GM19023 (cell line): ENCODE data around the gene TCEANC2.

Source experiments
- ATAC-seq: cut with Tn5 transposase; IDR thresholded peaks from one replicate; pipeline ENCODE4 v1.9.1; 2021; ENCODE audit warnings: mild to moderate bottlenecking, moderate library complexity; ENCODE audit not compliant: unreplicated experiment

TCEANC2 gene

GRCh38 chr1:54110996-54111395 is 57.6 kb downstream of the TCEANC2 start:
- ATAC-seq = no peak

- no peak for ATAC-seq
Observed at GRCh38 chr1:54111624-54112023, 58.2 kb downstream of the TCEANC2 start.

DNA sequence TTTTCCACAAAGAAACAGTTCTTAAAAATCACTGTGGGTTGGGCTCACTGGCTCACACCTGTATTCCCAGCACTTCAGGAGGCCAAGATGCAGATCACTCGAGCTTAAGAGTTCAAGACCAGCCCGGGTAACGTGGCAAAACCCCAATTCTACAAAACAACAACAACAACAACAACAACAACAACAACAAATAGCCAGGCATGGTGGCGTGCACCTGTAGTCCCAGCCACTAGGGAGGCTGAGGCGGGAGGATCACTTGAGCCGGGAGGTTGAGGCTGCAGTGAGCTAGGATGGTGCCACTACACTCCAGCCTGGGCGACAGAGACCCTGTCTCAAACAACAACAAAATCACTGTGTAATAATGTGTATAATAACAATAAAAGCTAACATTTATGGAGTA is 58.6 kb downstream of the TCEANC2 start:
- ATAC-seq = no peak

DNA sequence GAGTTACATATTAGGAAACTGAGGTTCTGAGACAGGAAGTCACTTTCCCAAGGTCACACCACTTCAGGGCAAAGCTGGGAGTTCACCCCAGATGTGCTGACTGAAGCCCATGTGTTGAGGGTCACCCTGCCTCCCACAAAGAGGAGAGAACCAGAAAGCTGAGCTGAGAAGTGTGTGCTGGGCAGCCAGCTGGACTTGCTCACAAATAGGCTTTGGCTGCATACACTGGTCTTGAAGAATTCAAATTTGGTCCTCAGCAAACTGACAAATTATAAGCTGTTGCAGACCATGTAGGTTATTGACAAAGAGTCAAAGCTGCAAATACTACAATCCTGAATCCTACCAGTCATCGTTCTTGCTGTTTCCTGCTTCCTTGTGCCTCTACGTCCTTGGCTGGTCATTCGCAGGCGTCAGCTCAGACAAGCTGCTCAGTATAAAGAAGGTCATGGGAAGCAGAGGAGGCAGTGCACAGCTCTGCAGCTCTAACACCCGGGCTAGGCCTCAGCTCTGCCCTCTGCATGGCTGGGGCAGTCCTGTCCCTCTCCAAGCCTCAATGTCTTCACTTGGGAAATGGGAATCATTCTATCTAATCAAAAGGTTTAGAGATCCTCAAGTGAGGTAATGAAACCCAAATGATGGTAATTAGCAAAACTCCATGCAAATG is 59.4 kb downstream of the TCEANC2 start:
- no peak for ATAC-seq

- no peak for ATAC-seq
Observed at GRCh38 chr1:54114001-54114400, 60.6 kb downstream of the TCEANC2 start.

GRCh38 chr1:54114955-54115354 is 61.5 kb downstream of the TCEANC2 start:
- no peak for ATAC-seq

DNA sequence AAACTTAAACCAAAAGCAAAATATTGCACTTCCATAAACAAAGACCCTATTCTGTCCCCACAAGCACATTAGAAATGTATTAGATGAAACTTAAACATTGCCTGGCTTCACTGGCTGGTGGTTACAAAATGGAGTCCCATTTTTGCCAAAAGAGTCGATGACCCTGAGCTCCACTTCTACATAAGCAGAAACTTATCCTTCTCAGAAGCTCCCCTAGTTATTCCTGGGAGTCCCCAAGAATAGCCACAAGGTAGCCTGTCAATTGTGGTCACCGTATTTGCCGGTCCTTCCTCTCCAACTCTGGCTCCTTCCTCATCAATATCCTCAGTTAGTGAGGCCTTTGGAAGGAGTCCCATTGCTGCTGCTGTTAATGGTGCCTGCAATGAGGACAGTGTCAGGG is 62.1 kb downstream of the TCEANC2 start:
- no peak for ATAC-seq

DNA sequence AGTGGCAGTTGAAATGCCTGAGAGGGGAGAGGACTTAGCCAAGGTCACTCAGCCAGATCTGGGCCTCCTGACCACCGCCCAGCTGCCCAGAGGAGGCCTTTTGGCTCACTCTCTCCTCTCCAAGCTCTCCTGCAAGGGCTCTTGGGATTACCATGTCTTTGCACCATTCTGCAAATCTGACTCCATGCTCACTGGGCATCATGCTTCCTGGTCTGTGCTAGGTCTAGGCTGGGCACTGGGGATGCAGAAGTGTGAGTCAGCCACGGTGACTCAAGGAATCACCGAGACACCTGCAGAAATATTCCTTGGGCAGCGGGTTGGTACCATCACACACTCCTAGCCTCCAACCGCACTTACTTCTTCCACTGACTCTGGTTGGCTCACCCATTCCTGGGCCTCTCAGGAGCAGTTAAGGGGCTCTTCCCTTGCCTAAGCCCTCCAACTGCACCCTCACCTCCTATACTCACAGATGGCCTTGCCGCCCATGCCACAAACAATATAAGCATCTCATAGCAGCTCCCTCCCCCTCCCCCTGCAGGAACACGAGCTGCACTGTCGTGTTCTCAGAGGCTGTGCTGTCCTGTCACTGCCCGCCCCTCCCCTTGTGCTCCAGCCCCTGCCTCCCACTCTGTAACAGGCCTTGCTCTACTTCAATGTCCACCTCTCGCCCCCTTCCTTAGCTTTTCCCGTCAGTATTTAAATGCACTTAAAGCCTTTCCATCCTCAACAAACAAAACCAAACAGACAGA is 64.6 kb downstream of the TCEANC2 start:
- no peak for ATAC-seq

DNA sequence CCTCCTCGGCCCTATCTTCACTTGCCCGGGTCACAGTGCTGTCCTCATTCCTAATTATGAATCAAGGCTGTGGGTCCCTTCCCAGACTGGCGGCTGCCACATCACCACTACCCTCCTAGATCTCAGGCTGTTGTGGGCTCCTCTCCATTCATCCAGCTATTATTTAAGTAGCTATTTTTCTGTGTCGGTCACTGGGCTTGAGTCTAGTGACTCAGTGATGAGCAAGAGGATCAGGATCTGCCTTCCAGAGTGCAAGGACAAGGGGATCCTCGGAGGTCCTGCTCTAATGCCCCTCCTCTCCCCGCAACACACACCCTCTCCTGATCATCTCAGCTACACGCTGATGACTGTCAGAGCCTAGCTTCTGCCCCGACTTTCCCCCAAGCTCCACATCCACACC is 65.3 kb downstream of the TCEANC2 start:
- ATAC-seq = no peak

GRCh38 chr1:54120018-54120697 is 66.8 kb downstream of the TCEANC2 start:
- ATAC-seq = no peak

DNA sequence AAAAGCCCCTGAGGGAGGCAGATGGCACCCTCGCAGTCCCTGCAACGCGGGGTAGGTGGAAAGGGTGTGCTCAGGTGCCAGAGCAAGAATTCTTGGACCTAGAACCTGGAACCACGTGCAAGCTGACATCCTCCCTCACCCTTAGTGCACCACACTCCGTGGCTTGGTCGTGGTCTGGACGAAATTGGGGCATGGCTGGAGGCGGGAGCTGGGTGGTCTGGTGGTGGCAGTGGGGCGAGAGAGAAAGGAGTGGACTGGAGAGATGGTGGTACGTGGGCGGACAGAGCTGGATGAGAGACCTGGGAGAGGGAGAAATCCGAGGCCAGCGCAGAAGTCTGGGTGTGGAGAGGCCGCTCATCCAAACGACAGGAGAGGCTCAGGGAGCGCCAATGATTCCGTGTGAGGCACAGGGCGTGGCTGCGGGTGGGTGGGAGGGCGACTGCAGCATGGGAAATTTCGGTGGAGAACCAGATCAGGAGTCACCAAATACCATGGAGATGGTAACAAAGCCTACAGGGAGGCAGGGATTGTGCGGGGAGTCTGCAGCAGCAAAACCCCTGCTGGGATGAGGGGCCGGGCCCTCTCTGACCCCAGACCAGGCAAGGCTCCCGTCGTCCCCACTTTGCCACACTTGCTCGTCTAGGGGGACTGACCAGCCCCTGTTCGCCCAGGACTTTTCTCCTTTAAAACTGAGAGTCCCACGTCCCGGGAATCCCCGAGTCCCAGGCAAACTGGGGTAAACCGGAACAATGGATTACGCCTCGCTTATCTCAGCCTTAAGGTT is 67.5 kb downstream of the TCEANC2 start:
- ATAC-seq = no peak

DNA sequence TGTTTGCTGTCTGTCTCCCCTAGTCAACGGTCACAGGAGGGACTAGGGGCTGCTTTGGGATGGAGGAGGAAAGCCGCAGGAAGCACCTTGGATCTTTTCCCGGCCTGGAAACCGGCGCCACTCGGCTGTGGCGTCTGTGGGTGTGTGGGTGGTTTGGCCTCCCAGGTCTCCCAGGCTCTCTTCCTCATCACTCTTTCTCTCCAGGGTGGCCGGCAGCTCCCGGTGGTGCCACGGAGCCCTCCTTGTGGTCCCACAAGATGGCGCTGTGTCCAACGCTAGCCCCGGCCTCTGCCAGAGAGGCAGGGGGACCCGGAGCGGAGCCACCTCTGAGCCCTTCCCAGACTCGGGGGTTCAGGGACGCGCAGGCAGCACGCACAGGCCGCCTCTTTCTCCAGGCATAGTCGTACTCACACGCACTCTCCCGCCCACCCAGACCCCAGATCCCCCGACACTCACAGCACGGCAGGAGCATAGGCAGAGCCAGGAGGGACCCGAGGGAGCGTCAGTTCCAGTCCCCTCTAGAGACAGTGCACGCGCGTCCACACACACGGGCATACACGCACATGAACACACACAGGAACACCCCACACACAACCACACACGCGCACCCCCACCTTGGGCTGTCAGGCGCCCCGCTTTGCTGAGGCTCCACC is 68.2 kb downstream of the TCEANC2 start:
- no peak for ATAC-seq

DNA sequence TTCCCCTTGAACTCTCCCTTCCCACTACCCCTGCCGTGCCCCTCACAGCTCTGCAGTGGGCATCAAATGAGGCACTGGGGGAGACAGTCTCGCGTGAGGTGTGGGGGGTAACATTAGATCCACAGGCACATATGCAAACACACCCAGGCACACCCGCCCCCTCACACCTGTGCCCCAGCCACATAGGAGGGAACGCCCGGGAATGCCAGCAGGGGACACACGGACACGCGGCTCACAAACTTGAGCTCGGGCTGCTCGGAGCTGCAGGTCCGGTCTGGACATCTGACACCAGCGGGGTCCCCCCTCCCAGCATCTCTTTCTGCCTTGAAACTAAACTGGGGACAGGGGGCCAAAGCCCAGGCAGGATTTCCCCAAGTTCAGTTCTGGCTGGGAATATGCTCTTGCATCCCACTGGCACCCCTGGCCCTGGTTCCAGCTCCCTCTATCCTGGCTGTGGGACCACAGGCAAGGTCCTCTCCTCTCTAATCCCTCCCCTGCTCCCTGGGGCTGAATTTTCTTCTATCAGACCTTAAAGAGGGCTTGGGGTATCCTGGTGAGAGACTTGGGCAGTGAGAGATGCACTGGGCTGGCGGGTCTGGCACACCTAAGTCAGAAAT is 68.8 kb downstream of the TCEANC2 start:
- ATAC-seq = no peak

DNA sequence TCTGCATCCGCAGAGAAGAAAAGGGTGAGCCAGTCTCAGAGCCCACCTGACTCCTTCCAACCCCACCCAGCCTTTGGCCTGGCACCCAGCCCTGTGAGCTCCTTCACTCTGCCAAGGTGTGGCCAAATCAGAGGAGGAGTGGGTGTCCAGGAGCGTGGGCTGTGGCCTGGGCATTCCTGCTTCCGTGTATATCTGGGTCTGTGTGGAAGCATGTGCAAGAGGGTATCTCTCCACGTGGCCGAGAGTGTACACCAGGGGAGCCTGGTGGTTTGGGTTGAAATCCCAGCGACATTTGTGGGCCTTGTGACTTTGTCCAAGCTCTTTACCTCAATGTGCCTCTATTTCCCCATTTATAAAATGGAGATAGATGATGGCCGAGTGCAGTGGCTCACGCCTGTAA is 69.6 kb downstream of the TCEANC2 start:
- no peak for ATAC-seq

DNA sequence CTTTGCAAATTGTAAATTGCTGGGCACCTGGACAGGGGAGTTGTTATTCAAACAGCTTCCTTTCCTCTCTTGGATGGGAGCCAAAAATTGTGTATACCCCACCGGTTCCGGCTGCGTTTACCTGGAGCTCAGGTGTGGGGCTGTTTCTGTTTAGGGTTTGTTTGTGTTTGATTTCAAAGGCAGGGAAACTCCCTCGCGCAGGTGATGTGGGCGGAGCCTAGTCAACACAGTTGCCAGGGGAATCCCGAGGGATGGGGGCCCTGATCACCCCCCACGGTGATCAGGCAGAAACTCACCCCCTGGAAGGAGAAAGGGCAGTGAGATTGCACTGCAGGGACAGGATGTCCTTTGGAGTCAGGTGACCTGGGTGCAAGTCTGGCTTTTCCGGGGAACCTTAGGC is 71.1 kb downstream of the TCEANC2 start:
- ATAC-seq = no peak

DNA sequence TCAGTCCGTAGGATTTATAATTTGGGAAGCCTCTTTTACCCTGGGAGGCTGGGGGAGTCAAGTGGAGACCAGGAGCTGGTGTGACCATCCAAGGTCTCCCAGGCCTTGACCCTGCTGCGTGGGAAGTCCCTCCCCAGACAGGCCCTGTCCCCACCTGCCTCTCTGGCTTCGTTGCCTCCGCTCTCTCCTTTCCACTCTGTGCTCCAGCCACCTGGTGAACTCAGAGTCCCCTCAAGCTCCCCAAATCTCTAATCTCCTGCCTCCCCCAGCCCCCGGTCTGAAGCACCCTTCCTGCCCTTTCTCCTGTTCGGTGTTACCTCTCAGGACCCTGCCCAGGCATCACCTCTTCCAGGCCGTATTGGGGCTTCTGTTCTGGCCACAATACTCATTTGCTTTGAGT is 71.5 kb downstream of the TCEANC2 start:
- ATAC-seq = no peak

- no peak for ATAC-seq
Observed at GRCh38 chr1:54125386-54126070, 72.1 kb downstream of the TCEANC2 start.

- no peak for ATAC-seq
Observed at GRCh38 chr1:54126271-54126815, 72.9 kb downstream of the TCEANC2 start.

- no peak for ATAC-seq
Observed at GRCh38 chr1:54127594-54128300, 74.3 kb downstream of the TCEANC2 start.
